ENCODE data around the gene NPFFR2.
"Not testable (repeated sequence)": the region's sequence is repeated elsewhere in the genome, so short reads cannot be mapped to it uniquely, and the experiment has no call there.

NPFFR2 gene

DNA sequence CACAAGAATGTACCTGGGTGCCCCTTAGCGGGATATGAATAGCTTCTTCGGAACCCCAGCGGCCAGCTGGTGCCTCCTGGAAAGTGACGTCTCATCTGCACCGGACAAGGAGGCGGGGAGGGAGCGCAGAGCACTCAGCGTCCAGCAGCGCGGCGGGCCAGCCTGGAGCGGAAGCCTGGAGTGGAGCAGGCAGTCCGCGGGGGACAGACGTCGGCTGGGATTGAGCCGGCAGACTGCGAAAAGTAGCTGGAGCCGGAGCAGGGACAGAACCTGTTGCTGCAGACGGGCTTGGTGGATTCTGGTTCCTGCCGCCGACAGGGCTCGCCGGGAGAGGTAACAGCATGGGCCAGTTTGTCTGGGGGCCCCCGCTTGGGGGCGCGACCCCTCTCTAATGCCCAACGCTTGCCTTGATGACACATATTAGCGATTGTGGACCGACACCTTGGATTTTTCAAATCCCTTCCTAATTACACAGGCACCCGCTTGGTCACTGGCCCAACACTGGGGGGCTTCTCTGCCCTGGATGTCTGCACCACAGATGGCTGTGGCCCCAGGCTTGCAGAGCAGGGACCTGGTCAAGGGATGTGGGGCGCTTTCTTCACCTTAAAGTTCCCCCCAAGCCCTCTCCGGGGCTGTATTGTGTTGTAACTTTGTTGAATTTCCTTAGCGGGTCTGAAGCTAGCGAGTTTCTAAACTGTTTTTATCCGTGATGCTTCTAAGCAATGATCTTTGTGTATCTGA, at the start of gene NPFFR2:
NPFFR2 (plus strand) TSS at position 133 of the 741 bp plus-strand sequence. CDS start 96,592 bp downstream, outside the sequence.
- no peak for DNase-seq

DNA sequence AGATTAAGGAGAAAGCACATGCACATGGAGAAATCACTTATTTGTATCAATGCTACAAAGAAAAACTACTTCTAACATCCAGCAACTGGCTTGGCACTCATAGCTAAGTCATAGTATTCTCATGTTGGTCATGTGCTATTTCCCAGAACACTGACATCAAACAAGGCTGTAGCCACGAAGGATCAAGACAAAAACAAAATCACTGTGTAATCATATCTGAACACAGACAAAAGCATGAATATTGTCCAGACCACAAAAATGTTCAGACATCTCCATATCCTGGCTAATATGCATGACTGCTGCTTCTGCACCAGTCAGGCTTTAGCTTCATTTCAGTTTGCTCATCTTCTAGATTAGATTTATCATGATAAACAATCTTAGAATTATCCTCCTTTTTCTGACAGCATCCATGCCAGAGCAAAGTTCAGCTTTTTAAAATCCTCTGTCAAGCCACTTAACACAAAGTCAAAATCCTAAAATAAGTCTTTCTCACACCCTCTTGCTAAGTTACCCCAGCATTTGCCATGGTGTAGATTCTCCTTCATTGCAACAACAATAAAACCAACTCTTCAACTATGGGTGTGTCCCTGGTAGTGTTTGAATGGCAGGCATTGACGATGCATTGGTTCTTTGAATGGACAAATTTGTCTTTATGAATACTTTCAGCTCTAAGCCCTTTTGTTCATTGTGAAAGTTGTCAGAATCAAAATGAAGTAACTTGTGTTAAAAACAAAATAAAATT, 39.1 kb upstream of the NPFFR2 start:
- no peak for DNase-seq

DNA sequence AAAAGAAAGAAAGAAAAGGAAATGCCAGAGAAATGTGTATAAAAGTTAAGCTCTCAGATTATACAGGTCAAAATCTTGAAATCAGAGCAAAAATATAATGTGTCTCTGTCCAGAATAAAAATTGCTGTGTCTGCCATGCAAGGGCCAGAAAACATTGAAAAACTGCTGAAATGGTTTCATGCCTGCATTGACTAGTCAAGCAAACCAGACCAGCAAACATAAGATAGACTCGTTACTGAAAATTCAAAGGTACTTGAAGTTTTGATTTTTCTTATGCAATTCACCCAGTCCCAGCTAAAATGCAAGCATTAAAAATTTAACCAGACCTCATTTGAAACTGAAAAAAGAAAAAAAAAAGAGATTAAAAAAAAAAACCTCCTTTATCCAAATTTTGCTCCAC, 37.2 kb upstream of the NPFFR2 start:
- no peak for DNase-seq

DNA sequence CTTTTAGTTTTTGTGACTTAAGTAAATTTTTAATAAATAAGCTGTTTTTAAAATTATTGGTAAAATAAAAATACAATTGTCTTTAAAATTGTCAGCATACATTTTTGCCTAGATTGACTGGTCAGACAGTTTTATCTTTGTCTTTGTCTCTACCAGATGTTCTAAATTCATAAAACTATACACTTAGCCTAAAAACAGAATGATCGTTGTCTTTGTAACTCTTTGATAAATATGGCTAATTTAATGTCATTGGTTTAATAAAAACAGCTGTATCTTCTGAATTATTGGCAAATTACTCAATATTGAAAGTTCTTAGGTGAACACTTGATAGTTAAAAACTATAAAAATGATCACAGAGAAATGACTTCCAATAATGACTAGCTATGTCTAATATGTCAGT, 36.5 kb upstream of the NPFFR2 start:
- DNase-seq, result no peak

DNA sequence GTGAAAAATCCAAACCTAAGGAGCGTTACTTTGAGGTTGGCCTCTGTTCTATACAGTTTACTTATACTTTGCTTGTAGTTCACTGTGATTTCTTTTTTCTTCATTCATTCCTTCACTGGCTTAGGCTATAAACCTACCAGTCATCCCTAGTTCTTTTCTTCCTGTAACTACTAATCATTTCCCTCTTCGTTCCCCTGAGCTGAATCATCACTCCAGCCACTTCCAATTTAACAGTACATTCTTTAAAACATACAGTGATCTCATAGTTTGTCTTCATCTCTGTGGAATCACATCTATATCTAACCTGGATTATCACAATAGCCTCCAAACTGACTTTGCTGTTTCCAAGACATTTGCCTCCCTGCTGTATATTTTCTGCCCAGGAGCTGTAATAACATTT, 25.2 kb upstream of the NPFFR2 start:
- no peak for DNase-seq

DNA sequence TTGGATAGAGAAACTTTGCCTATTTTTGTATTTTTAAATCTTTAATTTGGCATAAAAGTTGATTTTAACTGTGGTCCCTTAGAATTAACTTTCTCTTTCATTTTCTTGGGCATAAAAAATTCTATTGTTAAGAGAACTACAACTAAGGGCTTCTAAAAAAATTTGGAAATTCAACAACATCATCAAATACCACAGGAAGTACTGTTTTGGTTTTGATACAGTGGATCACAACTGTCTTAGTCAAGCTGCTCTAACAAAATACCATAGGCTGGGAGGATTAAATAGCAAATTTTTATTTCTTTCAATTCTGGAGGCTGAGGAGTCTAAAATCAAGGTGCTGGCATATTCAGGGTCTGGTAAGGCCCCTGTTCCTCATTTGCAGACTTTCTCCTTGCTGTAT, 19.9 kb upstream of the NPFFR2 start:
- DNase-seq, result no peak

DNA sequence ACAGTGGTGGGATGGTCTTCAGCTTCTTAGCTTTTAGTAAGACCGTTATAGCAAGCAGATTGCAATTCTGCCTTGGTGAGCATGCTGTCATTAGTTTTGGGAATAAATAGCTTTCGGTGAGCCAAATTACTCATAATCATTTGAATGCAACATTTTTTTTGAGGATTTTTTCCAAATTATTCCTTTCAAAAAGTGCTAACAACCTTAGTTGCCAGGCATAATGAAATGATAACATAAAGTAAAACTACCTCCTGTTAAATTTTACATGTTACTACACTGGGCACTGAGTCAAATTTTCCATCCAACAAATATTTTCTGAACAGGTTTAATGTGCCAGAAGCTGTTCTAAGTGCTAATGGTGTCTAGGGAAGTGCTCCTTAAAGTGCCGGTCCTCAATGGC, 15.8 kb upstream of the NPFFR2 start:
- no peak for DNase-seq

DNA sequence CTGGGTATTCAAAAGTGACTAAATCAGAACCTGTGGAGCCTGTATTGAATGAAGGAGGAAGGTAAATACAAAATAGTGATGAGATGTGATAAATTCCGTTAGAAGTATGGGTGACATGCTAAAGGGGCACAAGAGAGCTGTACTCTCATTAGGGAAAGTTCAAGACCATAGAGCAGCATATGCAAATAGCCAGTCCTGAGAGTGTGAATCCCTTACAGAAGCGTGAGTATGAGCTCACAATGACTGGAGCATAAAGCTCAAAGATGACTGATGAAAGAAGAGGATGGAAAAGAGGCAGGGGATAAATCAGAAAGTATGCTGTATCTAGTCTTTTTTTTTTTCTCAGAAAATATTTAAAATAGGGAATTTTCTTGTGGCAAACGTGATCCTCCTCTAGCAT, 12.1 kb upstream of the NPFFR2 start:
- DNase-seq, result no peak

DNA sequence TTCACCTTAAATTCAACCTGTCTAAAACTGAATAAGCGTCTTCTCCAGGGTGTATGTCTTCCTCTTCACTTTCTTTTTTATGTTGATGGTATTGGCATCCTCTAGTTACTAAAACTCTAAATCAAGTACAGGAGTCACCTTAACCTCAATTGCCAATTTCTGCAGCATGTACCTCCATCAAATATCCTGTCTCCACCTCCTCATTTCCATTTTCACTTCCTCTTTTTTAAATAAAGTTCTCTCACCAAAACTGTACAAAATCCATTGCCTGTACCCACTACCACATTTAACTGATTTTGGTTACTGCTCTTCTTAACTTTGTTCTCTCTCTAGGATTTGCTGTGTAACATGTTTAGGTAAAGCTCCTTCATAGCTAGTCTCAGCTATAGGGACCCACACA, 9.2 kb upstream of the NPFFR2 start:
- no peak for DNase-seq

DNA sequence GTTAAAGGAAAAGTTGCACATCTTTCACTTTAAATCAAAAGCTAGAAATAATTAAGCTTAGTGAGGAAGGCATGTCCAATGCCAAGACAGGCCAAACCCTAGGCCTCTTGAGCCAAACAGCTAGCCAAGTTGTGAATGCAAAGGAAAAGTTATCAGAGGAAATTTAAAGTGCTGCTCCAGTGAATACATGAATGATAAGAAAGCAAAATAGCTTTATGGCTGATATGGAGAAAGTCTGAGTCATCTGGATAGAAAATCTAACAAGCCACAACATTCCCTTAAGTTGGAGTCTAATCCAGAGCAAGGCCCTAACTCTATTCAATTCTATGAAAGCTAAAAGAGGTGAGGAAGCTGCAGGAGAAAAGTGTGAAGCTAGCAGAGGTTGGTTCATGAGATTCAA, 23.8 kb downstream of the NPFFR2 start:
- DNase-seq, result no peak

DNA sequence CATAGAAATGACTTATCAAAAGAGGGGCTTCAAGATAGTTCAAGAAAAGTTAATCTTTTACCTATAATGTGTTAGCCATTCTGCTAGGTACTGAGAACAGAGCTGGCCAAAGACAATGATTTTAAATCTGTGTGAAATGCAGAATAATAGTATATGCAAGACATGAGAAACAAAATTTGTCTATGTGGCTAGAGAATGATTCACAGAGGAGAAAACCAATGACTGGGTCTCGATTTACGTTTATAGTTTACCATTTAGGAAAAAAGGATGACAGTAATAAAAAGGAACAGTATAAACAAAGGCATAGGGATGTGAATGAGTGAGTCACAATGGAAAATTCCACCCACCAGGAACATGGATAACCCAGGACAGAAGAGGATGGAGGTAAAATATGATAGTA, 31.9 kb downstream of the NPFFR2 start:
- no peak for DNase-seq

DNA sequence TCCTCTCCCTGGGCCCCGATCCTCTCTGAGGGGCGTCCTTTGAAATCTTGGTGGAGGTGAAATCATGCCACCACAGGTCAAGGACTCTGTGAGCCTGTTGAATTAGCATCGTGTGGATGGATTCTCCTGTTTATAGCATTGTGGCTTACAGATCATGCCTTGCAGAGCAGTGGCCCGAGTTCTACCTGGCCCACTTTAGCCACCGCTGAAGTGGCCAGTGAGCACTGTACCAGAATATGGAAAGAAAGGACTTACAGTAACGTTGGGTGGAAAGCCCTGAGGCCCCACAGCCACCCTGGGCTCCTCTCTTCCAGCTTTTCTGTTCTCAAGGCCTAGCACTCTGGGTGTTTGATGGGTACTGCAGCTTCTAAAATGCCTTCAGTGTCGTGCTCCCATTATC, 35.3 kb downstream of the NPFFR2 start:
- DNase-seq, result no peak

DNA sequence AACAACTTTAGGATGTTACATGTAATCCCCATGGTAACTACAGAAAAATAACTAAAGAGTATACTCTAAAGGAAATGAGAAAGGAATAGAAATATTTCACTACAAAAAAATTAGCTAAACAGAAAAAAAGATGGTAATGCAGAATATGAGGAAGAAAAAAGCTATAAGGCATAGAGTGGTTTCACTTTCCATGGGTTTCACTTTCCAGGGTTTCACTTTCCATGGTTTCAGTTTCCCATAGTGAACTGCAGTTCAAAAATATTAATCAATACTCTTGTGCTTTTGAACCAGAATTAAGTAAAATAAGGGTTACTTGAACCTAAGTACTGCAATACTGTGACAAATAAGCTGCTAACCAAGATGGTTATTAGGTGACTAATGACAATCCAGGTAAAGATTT, 42.0 kb downstream of the NPFFR2 start:
- no peak for DNase-seq

DNA sequence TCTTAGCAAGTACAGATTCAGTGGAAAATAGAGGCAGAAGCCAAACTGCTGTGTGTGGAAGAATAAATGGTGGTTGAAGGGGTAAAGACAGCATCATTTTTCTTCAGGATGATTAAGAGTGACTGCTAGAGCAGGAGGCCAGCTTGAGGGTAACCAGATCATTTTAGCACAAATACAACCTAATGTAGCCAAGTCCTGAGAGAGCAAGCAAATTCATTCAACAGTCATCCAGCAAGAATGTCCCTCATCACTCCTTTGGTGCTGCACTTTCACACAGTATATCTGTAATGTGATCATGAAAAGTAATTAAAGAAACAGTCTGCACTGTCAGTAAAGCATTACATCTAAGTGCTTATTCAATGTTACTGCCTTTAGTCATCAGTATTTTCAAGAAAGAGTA, 44.8 kb downstream of the NPFFR2 start:
- DNase-seq, result no peak

DNA sequence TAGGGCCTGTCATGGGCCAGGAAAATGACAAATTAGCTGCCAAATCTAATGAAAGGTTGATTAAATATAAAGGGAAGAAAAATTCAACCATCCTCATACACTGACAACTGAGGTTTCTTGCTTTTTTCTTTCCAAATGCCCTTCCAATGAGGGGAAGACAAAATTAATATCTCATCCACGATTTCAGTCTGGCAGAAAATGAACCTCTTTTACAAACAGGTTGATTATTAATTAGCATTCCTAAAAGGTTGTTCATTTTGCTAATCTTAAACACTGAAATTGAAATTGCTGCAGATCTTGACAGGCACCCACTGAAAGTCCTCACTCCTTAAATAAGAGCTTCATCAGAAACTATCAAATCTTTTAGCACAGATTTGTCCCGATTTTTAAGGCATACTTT, 45.5 kb downstream of the NPFFR2 start:
- no peak for DNase-seq

DNA sequence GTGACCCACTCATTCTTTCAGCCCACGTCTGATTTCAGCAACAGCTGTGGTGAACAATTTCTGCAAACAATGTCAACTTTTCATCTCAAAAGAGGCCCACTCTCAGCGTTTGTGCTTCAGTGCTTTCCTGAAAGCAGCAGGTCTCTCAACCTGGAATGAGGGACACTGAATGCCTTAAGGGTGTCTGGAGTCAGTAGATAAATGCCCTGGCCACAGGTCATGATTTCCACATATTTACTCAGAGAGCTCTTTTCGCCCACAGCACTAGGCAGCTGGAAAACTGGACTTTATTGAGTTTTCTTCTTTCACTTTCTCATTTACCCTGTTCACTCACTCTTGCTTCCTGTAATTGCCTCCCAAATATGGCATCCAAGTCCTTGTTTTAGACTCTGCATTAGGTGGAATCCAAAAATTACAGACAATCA, 52.8 kb downstream of the NPFFR2 start:
- DNase-seq, result no peak

DNA sequence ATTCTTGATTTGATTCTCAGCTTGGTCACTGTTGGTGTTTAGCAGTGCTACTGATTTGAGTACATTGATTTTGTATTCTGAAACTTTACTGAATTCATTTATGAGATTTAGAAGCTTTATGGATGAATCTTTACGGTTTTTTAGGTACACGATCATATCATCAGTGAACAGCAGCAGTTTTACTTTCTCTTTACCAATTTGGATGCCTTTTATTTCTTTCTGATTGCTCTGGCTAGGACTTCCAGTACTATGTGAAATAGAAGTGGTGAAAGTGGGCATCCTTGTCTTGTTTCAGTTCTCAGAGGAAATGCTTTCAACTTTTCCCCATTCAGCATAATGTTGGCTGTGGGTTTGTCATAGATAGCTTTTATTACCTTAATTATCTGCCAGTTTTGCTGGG, 58.8 kb downstream of the NPFFR2 start:
- not testable (repeated sequence) for DNase-seq

DNA sequence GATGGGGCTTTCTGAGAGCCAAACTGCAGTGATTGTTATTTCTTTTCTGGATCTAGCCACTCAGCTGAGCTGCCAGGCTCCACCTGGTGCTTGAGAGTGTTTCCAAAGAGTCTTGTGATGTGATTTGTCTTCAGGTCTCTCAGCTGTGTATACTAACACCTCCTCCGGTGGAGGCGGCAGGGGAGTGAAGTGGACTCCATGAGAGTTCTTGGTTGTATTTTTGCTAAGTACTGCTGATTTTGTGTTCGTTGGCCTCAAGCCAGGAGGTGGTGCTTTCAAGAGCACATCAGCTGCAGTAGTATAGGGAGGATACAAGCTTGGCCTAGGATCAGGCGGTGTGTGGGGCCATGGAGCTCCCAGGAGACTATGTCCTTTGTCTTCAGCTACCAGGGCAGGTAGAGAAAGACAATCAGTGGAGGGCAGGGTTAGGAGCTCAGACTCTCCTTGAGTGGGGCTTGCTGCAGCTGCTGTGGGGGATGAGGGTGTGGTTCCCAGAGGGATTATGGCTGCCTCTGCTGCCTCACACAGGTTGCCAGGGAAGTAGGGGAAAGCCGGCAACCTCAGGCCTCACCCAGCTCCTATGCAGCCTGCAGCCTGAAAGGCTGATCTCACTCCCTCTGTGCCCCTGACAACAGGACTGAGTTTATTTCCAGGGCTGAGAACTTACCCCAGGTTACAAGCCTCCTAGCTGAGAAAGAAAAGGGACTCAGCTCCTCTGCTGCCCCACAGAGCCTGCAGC, 62.4 kb downstream of the NPFFR2 start:
- DNase-seq, result no peak

DNA sequence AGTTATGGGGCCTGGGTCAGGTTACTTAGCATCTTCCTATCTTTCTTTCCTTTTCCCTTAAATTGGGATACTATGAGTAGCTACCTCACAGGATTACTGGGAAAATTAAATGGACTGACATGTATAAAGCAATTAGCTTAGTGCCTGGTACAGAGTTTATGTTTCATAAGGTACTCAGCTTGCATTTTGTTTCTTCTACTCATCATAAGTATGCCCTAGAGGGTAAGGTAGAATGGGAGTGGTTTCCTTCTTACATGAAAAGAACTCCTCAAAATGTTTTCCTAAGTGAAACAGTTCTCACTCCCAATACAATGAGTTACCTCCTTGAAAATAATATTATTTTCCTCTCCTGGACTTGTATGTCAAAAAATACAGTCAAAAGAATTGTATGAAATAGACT, 75.7 kb downstream of the NPFFR2 start:
- DNase-seq, result no peak

DNA sequence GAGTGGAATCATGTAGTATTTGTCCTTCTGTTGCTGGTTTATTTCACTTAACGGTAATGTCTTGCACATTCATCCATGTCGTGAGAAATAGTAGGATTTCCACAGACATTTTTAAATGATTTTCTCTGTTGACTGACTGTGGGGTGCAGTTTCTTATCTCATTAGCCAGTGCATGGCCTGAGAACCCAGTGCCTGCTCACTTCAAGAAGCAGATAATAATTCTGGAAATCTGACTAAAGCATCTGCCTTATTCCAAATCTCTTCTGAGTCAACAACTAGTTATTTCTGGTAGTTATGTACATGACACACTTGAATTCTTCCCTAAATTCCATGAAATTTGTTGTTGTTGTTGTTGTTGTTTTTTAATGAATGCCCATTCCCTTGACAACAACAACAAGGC, 77.6 kb downstream of the NPFFR2 start:
- no peak for DNase-seq

DNA sequence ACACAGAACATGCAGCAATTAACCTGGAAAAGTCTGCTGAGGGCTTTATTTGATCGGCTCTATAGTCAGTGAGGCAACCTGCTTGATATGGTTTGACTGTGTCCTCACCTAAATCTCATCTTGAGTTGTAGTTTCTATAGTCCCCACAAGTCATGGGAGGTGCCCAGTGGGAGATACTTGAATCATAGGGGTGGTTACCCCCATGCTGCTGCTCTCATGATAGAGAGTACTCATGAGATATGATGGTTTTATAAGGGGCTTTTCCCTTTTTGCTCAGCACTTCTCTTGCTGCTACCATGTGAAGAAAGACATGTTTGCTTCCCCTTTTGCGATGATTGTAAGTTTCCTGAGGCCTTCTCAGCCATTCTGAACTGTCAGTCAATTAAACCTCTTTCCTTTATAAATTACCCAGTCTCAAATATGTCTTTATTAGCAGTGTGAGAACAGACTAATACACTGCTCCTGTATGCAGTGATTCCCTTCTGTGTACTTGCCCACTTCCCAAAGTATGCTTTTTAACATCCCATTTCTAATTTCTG, 78.2 kb downstream of the NPFFR2 start:
- no peak for DNase-seq

DNA sequence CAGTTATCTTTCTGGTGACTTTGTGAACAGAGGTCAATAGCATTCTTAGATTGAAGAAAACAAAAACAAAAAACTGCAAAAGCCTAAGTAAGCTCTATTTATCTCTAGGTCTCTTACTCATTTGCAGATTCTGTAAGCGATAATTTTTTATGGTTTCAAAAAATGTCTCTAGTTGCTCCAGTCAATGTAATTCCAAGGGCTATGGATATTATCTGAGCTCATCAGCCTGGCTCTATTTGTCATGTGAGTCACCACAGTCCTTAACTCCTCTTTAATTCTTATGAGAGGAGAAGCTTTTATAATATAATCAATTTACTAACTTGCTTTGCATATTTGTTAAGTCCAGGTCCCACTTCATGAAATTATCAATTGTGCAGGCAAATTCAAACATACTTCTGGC, 79.1 kb downstream of the NPFFR2 start:
- DNase-seq, result no peak

DNA sequence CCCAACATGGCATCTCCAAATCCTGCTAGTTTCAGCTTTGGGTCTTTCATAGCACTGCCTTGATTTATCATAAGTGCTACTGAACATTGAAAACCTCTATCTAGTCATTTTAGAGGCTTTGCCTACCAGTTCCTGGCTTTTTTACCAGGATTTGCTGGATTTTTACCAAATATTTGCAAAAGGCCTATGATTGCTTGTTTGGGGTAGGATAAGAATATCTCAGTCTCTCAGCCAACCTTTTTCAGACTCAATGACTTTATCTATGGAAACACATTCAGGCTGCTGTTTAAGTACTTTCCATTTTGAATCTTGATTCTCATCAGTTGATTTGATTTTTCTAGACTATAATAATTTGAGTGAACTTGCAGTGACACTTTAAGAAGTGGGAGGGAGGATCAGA, 80.1 kb downstream of the NPFFR2 start:
- no peak for DNase-seq
